ENCODE data around the gene SLC15A3.

SLC15A3 gene

DNA sequence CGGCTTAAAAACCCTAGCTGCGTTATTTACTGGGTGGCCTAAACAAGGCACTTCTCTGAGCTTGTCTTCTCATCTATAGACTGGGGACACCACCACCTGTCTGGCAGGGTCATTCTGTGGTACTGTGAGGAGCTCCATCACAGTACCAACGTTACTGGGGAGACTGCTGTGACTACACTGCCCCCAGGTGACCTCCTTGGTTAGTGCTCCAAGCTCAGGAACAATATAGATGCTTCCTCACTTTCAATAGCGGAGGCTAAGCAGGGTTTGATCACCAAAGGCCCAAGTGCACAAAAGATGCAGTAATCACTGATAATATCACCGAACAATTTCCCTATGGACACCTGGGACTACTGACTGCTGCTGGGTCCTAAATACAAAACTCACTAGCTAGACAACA, 64.4 kb downstream of the SLC15A3 start:
- no peak overlapping the region for H3K27ac ChIP-seq
- TF ChIP-seq, protein P1, sequence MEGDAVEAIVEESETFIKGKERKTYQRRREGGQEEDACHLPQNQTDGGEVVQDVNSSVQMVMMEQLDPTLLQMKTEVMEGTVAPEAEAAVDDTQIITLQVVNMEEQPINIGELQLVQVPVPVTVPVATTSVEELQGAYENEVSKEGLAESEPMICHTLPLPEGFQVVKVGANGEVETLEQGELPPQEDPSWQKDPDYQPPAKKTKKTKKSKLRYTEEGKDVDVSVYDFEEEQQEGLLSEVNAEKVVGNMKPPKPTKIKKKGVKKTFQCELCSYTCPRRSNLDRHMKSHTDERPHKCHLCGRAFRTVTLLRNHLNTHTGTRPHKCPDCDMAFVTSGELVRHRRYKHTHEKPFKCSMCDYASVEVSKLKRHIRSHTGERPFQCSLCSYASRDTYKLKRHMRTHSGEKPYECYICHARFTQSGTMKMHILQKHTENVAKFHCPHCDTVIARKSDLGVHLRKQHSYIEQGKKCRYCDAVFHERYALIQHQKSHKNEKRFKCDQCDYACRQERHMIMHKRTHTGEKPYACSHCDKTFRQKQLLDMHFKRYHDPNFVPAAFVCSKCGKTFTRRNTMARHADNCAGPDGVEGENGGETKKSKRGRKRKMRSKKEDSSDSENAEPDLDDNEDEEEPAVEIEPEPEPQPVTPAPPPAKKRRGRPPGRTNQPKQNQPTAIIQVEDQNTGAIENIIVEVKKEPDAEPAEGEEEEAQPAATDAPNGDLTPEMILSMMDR (conservative IDR thresholded peaks at IDR 0.05; ENCODE audit: low read depth): no peak; the same call in 1 of the 2 replicates
- POLR2A ChIA-PET (ENCODE audit: low non-redundant PET): no interaction called here
- CTCF ChIA-PET: interaction anchor here (0.5 to 1.6 kb wide), 8 partner anchors 12 to 379 kb away, joined by 3 to 15 read pairs (median 4); no protein-coding TSS in a partner anchor
- DNase-seq (ENCODE audit: low spot score): no peak
